DND-41 (cell line): ENCODE measurements around the gene SIX1.

Experiments
- ATAC-seq: fragments of 200-7000 bp; cut with Tn5 transposase; 3 replicates; pipeline ENCODE4 v1.9.1; 2021; ENCODE audit warnings: low read depth; ENCODE audit not compliant: insufficient read depth
- DNase-seq: peaks from one replicate; pipeline ENCODE4 v3.0.0-alpha.2; 2020
- H2AFZ ChIP-seq: 2 replicates; pipeline ENCODE4 v1.6.0; 2012; ENCODE audit warnings: low read depth, low read length
- H3K27ac ChIP-seq: 2 replicates; pipeline ENCODE4 v1.5.1; 2012; ENCODE audit warnings: low read length, inconsistent platforms
- H3K27me3 ChIP-seq: fragments of 200-600 bp; sonication (generic); 2 replicates; pipeline ENCODE4 v1.6.0; 2012; ENCODE audit warnings: low read length, mild to moderate bottlenecking, inconsistent platforms; ENCODE audit not compliant: insufficient read depth, poor library complexity
- H3K36me3 ChIP-seq: 2 replicates; pipeline ENCODE4 v1.5.1; 2012; ENCODE audit warnings: low read length, inconsistent platforms; ENCODE audit not compliant: insufficient read depth
- H3K4me1 ChIP-seq: 2 replicates; pipeline ENCODE4 v1.5.1; 2012; ENCODE audit warnings: mild to moderate bottlenecking, low read length; ENCODE audit not compliant: insufficient read depth
- H3K4me2 ChIP-seq: 2 replicates; pipeline ENCODE4 v1.6.0; 2012; ENCODE audit warnings: mild to moderate bottlenecking, moderate library complexity, low read length, inconsistent platforms; ENCODE audit not compliant: insufficient read depth
- H3K4me3 ChIP-seq, 2 experiments: fragments of 200-600 bp in 1 of 2; shearing (Covaris generic) in 1 of 2; 2 replicates each; pipeline ENCODE4 v1.5.1; 2012 to 2016; ENCODE audit warnings: inconsistent platforms in 2 of 2, low read length in 2 of 2, mild to moderate bottlenecking in 2 of 2, low read depth in 1 of 2, moderate library complexity in 1 of 2
- H3K79me2 ChIP-seq: 2 replicates; pipeline ENCODE4 v1.6.0; 2012; ENCODE audit warnings: low read length, inconsistent platforms; ENCODE audit not compliant: insufficient read depth
- H3K9ac ChIP-seq: 2 replicates; pipeline ENCODE4 v1.6.0; 2012; ENCODE audit warnings: low read depth, mild to moderate bottlenecking, inconsistent platforms, low read length, moderate library complexity
- H3K9me3 ChIP-seq: 2 replicates; pipeline ENCODE4 v1.5.1; 2012; ENCODE audit warnings: low read length, moderate library complexity, mild to moderate bottlenecking, inconsistent platforms; ENCODE audit not compliant: insufficient read depth, severe bottlenecking
- H4K20me1 ChIP-seq: 2 replicates; pipeline ENCODE4 v1.6.0; 2012; ENCODE audit warnings: low read length; ENCODE audit not compliant: insufficient read depth
- EZH2 ChIP-seq: IDR thresholded peaks from 3 replicates; pipeline ENCODE4 v1.6.1; 2012; ENCODE audit warnings: borderline replicate concordance, low read depth, mild to moderate bottlenecking, moderate library complexity, low read length, inconsistent platforms; ENCODE audit not compliant: severe bottlenecking
- TF ChIP-seq, protein P1 (sequence below): IDR thresholded peaks from 2 replicates; pipeline ENCODE4 v1.5.1; 2012; ENCODE audit warnings: borderline replicate concordance, low read length, moderate library complexity, mild to moderate bottlenecking; ENCODE audit not compliant: poor library complexity, severe bottlenecking; ENCODE audit errors: extremely low read depth

SIX1 gene

DNA sequence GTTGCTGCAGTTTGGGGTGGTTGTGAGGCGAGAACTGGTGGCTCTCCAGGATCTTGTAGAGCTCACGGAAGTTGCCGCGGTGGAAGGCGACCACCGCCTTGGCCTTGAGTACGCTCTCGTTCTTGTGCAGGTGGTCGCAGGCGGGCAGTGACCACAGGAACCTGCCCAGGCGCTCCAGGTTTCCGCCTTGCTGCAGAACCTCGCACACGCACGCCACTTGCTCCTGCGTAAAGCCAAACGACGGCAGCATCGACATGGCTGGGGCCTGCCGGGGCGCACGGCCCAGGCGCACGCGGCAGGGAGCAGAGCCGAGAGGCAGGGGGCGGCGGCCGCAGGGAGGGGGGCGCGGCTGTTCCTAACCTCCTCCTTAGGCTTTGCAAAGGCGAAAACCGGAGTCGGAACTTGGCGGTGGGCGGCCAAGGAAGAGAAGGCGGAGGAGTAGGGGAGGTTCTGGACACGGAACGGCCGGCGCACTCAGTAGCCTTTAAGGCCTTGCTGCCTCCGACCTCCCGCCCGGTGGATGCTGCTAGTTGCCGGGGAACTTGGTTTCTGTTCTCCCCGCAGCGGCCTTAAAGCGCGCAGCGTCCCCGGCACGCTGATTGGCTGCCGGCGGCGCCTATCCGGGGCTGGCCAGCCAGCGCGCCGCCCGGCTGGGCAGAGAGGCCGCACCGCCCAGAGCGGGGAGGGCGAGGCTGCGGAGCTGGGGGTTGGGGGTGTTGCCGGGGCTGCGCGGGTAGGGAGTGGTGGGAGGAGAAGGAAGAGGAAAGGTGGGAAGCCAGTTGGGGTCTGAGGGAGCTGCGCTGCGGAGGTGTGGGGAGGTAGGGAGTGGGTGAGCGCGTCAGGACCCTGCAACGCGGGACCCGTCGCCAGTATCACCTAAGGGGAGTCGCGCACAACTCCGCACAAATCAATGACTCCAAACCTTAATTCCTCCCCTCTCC, at the start of gene SIX1:
TSS of gene SIX1 (minus strand) at position 544 of the 941 bp plus-strand sequence. CDS start at position 256, 288 bp downstream.
- ATAC-seq = no peak
- Histone ChIP-seq H3K36me3 (no peaks in the 10 kb centered on the region), H3K4me1 (no peaks in the 10 kb centered on the region), H3K4me2 (no peak within 1 kb of the TSS), H3K27ac (no peak within 1 kb of the TSS), H2AFZ (no peak within 1 kb of the TSS), H3K4me3 (no peak within 1 kb of the TSS), H3K79me2 (no peaks in the 10 kb centered on the region), H3K9me3 (no peaks in the 10 kb centered on the region), H4K20me1 (no peaks in the 10 kb centered on the region), H3K9ac (no peak within 1 kb of the TSS), H3K27me3 (peaks cover 6% of the 10 kb centered on the region)
- DNase-seq = no peak
- no peak for TF ChIP-seq EZH2
- TF ChIP-seq, protein P1, sequence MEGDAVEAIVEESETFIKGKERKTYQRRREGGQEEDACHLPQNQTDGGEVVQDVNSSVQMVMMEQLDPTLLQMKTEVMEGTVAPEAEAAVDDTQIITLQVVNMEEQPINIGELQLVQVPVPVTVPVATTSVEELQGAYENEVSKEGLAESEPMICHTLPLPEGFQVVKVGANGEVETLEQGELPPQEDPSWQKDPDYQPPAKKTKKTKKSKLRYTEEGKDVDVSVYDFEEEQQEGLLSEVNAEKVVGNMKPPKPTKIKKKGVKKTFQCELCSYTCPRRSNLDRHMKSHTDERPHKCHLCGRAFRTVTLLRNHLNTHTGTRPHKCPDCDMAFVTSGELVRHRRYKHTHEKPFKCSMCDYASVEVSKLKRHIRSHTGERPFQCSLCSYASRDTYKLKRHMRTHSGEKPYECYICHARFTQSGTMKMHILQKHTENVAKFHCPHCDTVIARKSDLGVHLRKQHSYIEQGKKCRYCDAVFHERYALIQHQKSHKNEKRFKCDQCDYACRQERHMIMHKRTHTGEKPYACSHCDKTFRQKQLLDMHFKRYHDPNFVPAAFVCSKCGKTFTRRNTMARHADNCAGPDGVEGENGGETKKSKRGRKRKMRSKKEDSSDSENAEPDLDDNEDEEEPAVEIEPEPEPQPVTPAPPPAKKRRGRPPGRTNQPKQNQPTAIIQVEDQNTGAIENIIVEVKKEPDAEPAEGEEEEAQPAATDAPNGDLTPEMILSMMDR = no peak

DNA sequence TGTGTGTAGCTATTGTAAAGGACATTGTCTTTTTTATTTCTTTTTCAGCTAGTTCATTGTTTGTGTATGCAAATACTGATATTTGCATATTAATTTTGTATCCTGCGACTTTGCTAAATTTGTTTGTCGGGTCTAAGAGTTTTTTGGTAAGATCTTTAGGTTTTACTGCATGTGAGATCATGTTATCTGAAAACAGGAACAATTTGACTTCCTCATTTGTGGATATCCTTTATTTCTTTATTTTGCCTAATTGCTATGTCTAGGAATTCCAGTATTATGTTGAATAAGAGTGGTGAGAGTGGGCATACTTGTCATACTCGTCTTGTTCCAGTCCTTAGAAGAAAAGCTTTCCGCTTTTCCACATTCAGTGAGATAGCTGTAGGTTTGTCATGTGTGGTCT, 46.0 kb upstream of the SIX1 start:
- no peak for ATAC-seq
- H3K27ac ChIP-seq = no peak overlapping the region
- TF ChIP-seq, protein P1 = no peak
- no peak for TF ChIP-seq EZH2
- H4K20me1 ChIP-seq = no peaks in the 10 kb centered on the region
- DNase-seq = no peak
- H3K27me3 ChIP-seq = no peaks in the 10 kb centered on the region
- H3K4me2 ChIP-seq = no peak overlapping the region
- no peak overlapping the region for H3K9ac ChIP-seq
- H2AFZ ChIP-seq = no peak overlapping the region
- H3K79me2 ChIP-seq = no peaks in the 10 kb centered on the region
- H3K4me3 ChIP-seq = no peak overlapping the region
- no peaks in the 10 kb centered on the region for H3K36me3 ChIP-seq
- H3K4me1 ChIP-seq = no peaks in the 10 kb centered on the region
- H3K9me3 ChIP-seq = peaks cover 6% of the 10 kb centered on the region

DNA sequence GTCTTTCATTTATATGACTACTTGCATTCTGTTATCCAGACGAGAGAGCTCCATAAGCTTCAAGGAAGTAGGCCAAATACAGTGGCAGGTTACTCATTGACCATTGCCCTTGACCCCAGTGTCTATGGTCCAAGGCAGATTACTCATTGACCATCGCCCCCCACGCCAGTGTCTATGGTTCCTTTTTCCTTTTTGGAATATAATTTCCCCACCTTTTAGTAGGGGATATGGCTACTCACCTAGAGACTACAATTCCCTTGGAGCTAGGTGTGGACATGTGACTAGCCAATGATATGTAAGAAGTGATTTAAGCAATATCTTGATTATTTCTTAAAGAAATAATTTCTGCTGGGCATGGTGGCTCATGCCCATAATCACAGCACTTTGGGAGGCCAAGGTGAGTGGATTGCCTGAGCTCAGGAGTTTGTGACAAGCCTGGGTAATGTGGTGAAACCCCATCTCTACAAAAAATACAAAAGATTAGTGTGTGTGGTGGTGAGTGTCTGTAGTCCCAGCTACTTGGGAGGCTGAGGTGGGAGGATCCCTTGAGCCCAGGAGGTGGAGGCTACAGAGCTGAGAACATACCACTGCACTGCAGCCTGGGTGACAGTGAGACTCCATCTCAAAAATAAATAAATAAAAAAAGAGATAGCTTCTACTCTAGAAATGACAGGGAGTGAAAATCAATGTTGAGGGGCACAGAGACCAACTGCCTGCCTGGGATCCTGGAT, 42.3 kb upstream of the SIX1 start:
- H3K9me3 ChIP-seq = no peaks in the 10 kb centered on the region
- ATAC-seq (no peak), DNase-seq (no peak)
- H3K27me3 ChIP-seq = no peaks in the 10 kb centered on the region
- H3K9ac ChIP-seq = no peak overlapping the region
- no peak overlapping the region for H3K4me3 ChIP-seq
- no peaks in the 10 kb centered on the region for H3K4me1 ChIP-seq
- no peak overlapping the region for H3K27ac ChIP-seq
- no peaks in the 10 kb centered on the region for H3K79me2 ChIP-seq
- no peak overlapping the region for H2AFZ ChIP-seq
- TF ChIP-seq, protein P1 = no peak
- TF ChIP-seq EZH2 = no peak
- no peaks in the 10 kb centered on the region for H4K20me1 ChIP-seq
- no peaks in the 10 kb centered on the region for H3K36me3 ChIP-seq
- no peak overlapping the region for H3K4me2 ChIP-seq
